CD4-positive, alpha-beta T cell (primary cell): ENCODE data around the gene RB1. TPM values are rescaled to one million over a fixed set of nuclear protein-coding genes. Genes with fewer than 3 reads are reported as not detected.

Experiments used
- ATAC-seq: fragments of 200-7000 bp; cut with Tn5 transposase; one replicate; pipeline ENCODE4 v1.10.0; 2022; ENCODE audit warnings: mild to moderate bottlenecking; ENCODE audit not compliant: poor library complexity
- CTCF ChIA-PET: fragments of 350-600 bp; sonication (Branson Sonifier 250); formaldehyde crosslinking; loops from one replicate; lab custom pipeline; 2021; ENCODE audit warnings: antibody characterized with exemption, inconsistent platforms; lab: Charles Lee
- POLR2A ChIA-PET: fragments of 350-600 bp; sonication (Branson Sonifier 250); formaldehyde crosslinking; loops from one replicate; lab custom pipeline; 2021; ENCODE audit warnings: antibody characterized with exemption, inconsistent platforms; lab: Charles Lee
- DNase-seq, 14 experiments: peaks; one replicate each; pipeline ENCODE4 v3.0.0-alpha.2; 2013 to 2020; ENCODE audit warnings: mixed read lengths in 2 of 14
- H3K27ac ChIP-seq, 2 donors: one replicate each; pipeline versions ENCODE4 v1.5.1 to v1.7.0; 2013; ENCODE audit warnings: low read length in 2 of 2, low read depth in 1 of 2, mild to moderate bottlenecking in 1 of 2
- H3K27me3 ChIP-seq, 2 experiments: 1 replicate in 1 of 2; 2 replicates in 1 of 2; pipeline versions ENCODE4 v1.6.1 to v1.7.0; 2013; ENCODE audit warnings: low read length in 2 of 2, control low read depth in 1 of 2, mild to moderate bottlenecking in 1 of 2, moderate library complexity in 1 of 2; ENCODE audit not compliant: insufficient read depth in 2 of 2, control insufficient read depth in 1 of 2
- H3K36me3 ChIP-seq: one replicate; pipeline ENCODE4 v1.6.1; 2013; ENCODE audit warnings: low read length, control low read depth; ENCODE audit not compliant: insufficient read depth
- H3K4me1 ChIP-seq: one replicate; pipeline ENCODE4 v1.6.1; 2013; ENCODE audit warnings: low read length, control low read depth; ENCODE audit not compliant: insufficient read depth
- H3K4me3 ChIP-seq: one replicate; pipeline ENCODE4 v1.5.1; 2013; ENCODE audit warnings: mild to moderate bottlenecking, low read length, moderate library complexity
- H3K9me3 ChIP-seq, 2 experiments: 1 replicate in 1 of 2; 2 replicates in 1 of 2; pipeline versions ENCODE4 v1.6.1 to v1.7.0; 2013; ENCODE audit warnings: low read length in 2 of 2, mild to moderate bottlenecking in 2 of 2, control low read depth in 1 of 2, moderate library complexity in 1 of 2; ENCODE audit not compliant: control insufficient read depth in 1 of 2, insufficient read depth in 1 of 2
- H3K27ac Mint-ChIP-seq: one replicate; pipeline ENCODE4 v1.8.0; 2020; ENCODE audit warnings: mixed read lengths
- H3K27me3 Mint-ChIP-seq: one replicate; pipeline ENCODE4 v1.8.0; 2021; ENCODE audit warnings: mixed read lengths
- H3K36me3 Mint-ChIP-seq: one replicate; pipeline ENCODE4 v1.8.0; 2021; ENCODE audit warnings: low read depth, mixed read lengths
- H3K4me1 Mint-ChIP-seq: one replicate; pipeline ENCODE4 v1.8.0; 2021; ENCODE audit warnings: low read depth, mixed read lengths
- H3K4me3 Mint-ChIP-seq: one replicate; pipeline ENCODE4 v1.8.0; 2020; ENCODE audit warnings: mild to moderate bottlenecking, mixed read lengths
- H3K9me3 Mint-ChIP-seq: one replicate; pipeline ENCODE4 v1.8.0; 2020; ENCODE audit warnings: mixed read lengths
- CTCF ChIP-seq: fragments of 200-600 bp; IDR thresholded peaks from one replicate; pipeline ENCODE4 v1.8.0; 2022; ENCODE audit warnings: antibody characterized with exemption, mild to moderate bottlenecking
- intact Hi-C, 2 experiments: fragments of 100-400 bp; cut with DNase I in 1 of 2; cut with micrococcal nuclease in 1 of 2; formaldehyde crosslinking; loops; one replicate each; pipeline versions ENCODE4 v1.15.1 to v1.9.0; 2023 to 2025; cut with DNase I, micrococcal nuclease
- total RNA-seq, 174 experiments: library from RNA in 2 of 174; stranded (reverse) in 2 of 174; gene quantifications; one replicate each; pipeline ENCODE4 v1.2.3 and lab custom pipeline; 2021 to 2026

RB1 gene
- total RNA-seq, 2 experiments from 2014 or later = 14.9 to 18.4 TPM

- Histone ChIP-seq H3K4me3 (no peak overlapping the region), H3K36me3 (no peaks in the 10 kb centered on the region), H3K9me3 (no peaks in the 10 kb centered on the region), H3K27ac (no peak overlapping the region), H3K4me1 (peaks cover under 1% of the 10 kb centered on the region), H3K27me3 (no peaks in the 10 kb centered on the region)
- peaks cover 2% of the 10 kb centered on the region for H3K4me1 Mint-ChIP-seq
- H3K9me3 Mint-ChIP-seq = no peaks in the 10 kb centered on the region
- no peaks in the 10 kb centered on the region for H3K27me3 Mint-ChIP-seq
- no peak overlapping the region for H3K27ac Mint-ChIP-seq
- ATAC-seq = no peak
- no peak overlapping the region for H3K4me3 Mint-ChIP-seq
- POLR2A ChIA-PET = interaction anchor here (1.5 kb wide), 1 partner anchor 10 kb away, joined by 6 read pairs; no protein-coding TSS in a partner anchor
- intact Hi-C loops = no loop called here
- H3K36me3 Mint-ChIP-seq = no peaks in the 10 kb centered on the region
- TF ChIP-seq CTCF = no peak
- CTCF ChIA-PET = no interaction called here
- DNase-seq = no peak
Observed at GRCh38 chr13:48515732-48516131, 212.2 kb downstream of the RB1 start.

GRCh38 chr13:48518083-48518482 lies 214.5 kb downstream of the RB1 start:
- Mint-ChIP-seq H3K27me3 (no peaks in the 10 kb centered on the region), H3K9me3 (no peaks in the 10 kb centered on the region), H3K4me1 (no peaks in the 10 kb centered on the region), H3K4me3 (no peak overlapping the region), H3K36me3 (no peaks in the 10 kb centered on the region), H3K27ac (no peak overlapping the region)
- ATAC-seq (no peak), DNase-seq (no peak)
- Histone ChIP-seq H3K27ac (no peak overlapping the region), H3K27me3 (no peaks in the 10 kb centered on the region), H3K4me3 (no peak overlapping the region), H3K9me3 (no peaks in the 10 kb centered on the region), H3K4me1 (no peaks in the 10 kb centered on the region), H3K36me3 (no peaks in the 10 kb centered on the region)
- POLR2A ChIA-PET = interaction anchor here (1.0 to 1.3 kb wide), 2 partner anchors 14 to 16 kb away, joined by 4 read pairs; no protein-coding TSS in a partner anchor
- TF ChIP-seq CTCF = no peak
- intact Hi-C loops = no loop called here
- CTCF ChIA-PET = no interaction called here

- no peak overlapping the region for H3K27ac Mint-ChIP-seq
Observed at GRCh38 chr13:48526286-48526685, 222.7 kb downstream of the RB1 start.

More at GRCh38 chr13:48526286-48526685, 222.7 kb downstream of the RB1 start:
- H3K4me1 ChIP-seq = peaks cover 1% of the 10 kb centered on the region
- TF ChIP-seq CTCF = no peak
- H3K4me1 Mint-ChIP-seq = peaks cover 12% of the 10 kb centered on the region
- no peaks in the 10 kb centered on the region for H3K9me3 Mint-ChIP-seq
- no peak overlapping the region for H3K27ac ChIP-seq
- intact Hi-C loops = no loop called here
- no peaks in the 10 kb centered on the region for H3K27me3 ChIP-seq
- no peaks in the 10 kb centered on the region for H3K9me3 ChIP-seq
- H3K27me3 Mint-ChIP-seq = no peaks in the 10 kb centered on the region
- ATAC-seq (no peak), DNase-seq (peak in 3 of 14 experiments; percentile 32 to 73 (median 45))
- ChIA-PET CTCF (interaction anchor here (1.0 kb wide), 1 partner anchor 54 kb away, joined by 3 read pairs; no protein-coding TSS in a partner anchor), POLR2A (interaction anchor here (1.7 kb wide), 1 partner anchor 21 kb away, joined by 8 read pairs; no protein-coding TSS in a partner anchor)
- no peak overlapping the region for H3K4me3 Mint-ChIP-seq
- no peak overlapping the region for H3K4me3 ChIP-seq
- H3K36me3 ChIP-seq = no peaks in the 10 kb centered on the region
- no peaks in the 10 kb centered on the region for H3K36me3 Mint-ChIP-seq
